ENCODE data around the gene SLC22A23.
"Not testable (repeated sequence)": the region's sequence is repeated elsewhere in the genome, so short reads cannot be mapped to it uniquely, and the experiment has no call there.

GRCh38 chr6:3385181-3385580 is 71.7 kb downstream of the SLC22A23 start:
- not testable (repeated sequence) for TF ChIP-seq POLR2A, EP300, POLR2AphosphoS5 (IDR thresholded peaks at IDR 0.05)
- TF ChIP-seq, protein P1, sequence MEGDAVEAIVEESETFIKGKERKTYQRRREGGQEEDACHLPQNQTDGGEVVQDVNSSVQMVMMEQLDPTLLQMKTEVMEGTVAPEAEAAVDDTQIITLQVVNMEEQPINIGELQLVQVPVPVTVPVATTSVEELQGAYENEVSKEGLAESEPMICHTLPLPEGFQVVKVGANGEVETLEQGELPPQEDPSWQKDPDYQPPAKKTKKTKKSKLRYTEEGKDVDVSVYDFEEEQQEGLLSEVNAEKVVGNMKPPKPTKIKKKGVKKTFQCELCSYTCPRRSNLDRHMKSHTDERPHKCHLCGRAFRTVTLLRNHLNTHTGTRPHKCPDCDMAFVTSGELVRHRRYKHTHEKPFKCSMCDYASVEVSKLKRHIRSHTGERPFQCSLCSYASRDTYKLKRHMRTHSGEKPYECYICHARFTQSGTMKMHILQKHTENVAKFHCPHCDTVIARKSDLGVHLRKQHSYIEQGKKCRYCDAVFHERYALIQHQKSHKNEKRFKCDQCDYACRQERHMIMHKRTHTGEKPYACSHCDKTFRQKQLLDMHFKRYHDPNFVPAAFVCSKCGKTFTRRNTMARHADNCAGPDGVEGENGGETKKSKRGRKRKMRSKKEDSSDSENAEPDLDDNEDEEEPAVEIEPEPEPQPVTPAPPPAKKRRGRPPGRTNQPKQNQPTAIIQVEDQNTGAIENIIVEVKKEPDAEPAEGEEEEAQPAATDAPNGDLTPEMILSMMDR (IDR thresholded peaks at IDR 0.05): not testable (repeated sequence)

Measured in stomach (tissue), 4 donors.